Activated naive CD8-positive, alpha-beta T cell treated with anti-CD3 and anti-CD28 coated beads for 36 hours (primary cell): ENCODE results near the gene CACNA1F. TPM values are rescaled to one million over a fixed set of nuclear protein-coding genes. Genes with fewer than 3 reads are reported as not detected.
A peak's percentile ranks its signal among the peaks of the same experiment; 100 is the strongest.
"Not testable (repeated sequence)": the region's sequence is repeated elsewhere in the genome, so short reads cannot be mapped to it uniquely, and the experiment has no call there.

ENCODE experiments used
- DNase-seq: peaks from one replicate; pipeline ENCODE4 v3.0.0; 2021
- H3K27ac Mint-ChIP-seq: one replicate; pipeline ENCODE4 v1.8.0; 2022; ENCODE audit warnings: mild to moderate bottlenecking, moderate library complexity, mixed read lengths
- H3K27me3 Mint-ChIP-seq: one replicate; pipeline ENCODE4 v1.8.0; 2022; ENCODE audit warnings: mild to moderate bottlenecking, mixed read lengths
- H3K36me3 Mint-ChIP-seq: one replicate; pipeline ENCODE4 v1.8.0; 2021; ENCODE audit warnings: mild to moderate bottlenecking, mixed read lengths
- H3K4me1 Mint-ChIP-seq: one replicate; pipeline ENCODE4 v1.8.0; 2021; ENCODE audit warnings: mixed read lengths
- H3K4me3 Mint-ChIP-seq: one replicate; pipeline ENCODE4 v1.8.0; 2022; ENCODE audit warnings: mild to moderate bottlenecking, moderate library complexity, mixed read lengths
- H3K9me3 Mint-ChIP-seq: one replicate; pipeline ENCODE4 v1.8.0; 2022; ENCODE audit warnings: mixed read lengths
- total RNA-seq, 2 experiments: library from RNA; stranded (reverse); gene quantifications; one replicate each; pipeline ENCODE4 v1.2.3, GENCODE V29; 2021

CACNA1F gene
- total RNA-seq, 2 experiments from 2014 or later = 0.72 to 0.85 TPM

- DNase-seq = peak; percentile 78
- Mint-ChIP-seq H3K36me3 (peaks cover 7% of the 10 kb centered on the region), H3K4me1 (peaks cover 12% of the 10 kb centered on the region), H3K4me3 (peak within 1 kb of the TSS; percentile 90), H3K27ac (peak within 1 kb of the TSS; percentile 86), H3K9me3 (no peaks in the 10 kb centered on the region), H3K27me3 (no peaks in the 10 kb centered on the region)
Observed at GRCh38 chrX:49186125-49187027, 46.8 kb downstream of the CACNA1F start, which contains the start of gene PRICKLE3. Gene PRICKLE3 (minus strand): TSS chrX:49186373. CDS start chrX:49186297, 76 bp downstream.

GRCh38 chrX:49184294-49185281 lies 48.6 kb downstream of the CACNA1F start:
- peak; percentile 56 for DNase-seq
- Mint-ChIP-seq H3K4me1 (peaks cover 8% of the 10 kb centered on the region), H3K27ac (peak overlapping the region; percentile 86), H3K9me3 (no peaks in the 10 kb centered on the region), H3K36me3 (peaks cover 13% of the 10 kb centered on the region), H3K27me3 (no peaks in the 10 kb centered on the region), H3K4me3 (peak overlapping the region; percentile 90)

DNA sequence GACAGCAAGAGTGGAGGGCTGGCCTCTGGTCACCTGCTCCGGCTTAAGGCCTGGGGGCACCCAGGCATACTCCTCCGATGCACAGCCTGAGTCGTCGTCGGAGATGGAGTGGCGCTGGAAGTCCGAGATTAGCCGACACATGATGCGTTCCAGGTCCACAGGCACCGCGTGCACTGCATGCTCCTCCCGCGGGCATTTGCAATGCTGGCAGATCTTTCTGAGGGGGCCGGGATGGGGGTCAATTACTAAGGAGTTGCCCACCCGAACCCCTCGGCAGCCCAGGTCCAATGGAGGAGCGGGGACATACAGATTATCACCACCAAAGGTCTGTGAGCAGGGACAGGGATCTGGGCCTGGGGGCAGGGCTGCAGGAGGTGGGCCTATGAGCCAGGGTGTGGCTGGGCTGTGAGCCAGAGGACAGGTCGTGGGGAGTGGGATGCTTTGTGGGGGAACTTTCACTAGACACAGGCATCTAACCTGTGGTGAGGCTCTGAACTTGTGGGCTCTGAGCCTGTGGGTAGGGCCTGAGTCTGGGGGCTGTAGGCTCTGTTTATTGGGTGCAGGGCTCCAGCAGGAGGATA lies 49.3 kb downstream of the CACNA1F start:
- no peak overlapping the region for H3K27ac Mint-ChIP-seq
- peaks cover 8% of the 10 kb centered on the region for H3K4me1 Mint-ChIP-seq
- peak overlapping the region; percentile 90 for H3K4me3 Mint-ChIP-seq
- DNase-seq = no peak
- no peaks in the 10 kb centered on the region for H3K27me3 Mint-ChIP-seq
- no peaks in the 10 kb centered on the region for H3K9me3 Mint-ChIP-seq
- peaks cover 13% of the 10 kb centered on the region for H3K36me3 Mint-ChIP-seq

DNA sequence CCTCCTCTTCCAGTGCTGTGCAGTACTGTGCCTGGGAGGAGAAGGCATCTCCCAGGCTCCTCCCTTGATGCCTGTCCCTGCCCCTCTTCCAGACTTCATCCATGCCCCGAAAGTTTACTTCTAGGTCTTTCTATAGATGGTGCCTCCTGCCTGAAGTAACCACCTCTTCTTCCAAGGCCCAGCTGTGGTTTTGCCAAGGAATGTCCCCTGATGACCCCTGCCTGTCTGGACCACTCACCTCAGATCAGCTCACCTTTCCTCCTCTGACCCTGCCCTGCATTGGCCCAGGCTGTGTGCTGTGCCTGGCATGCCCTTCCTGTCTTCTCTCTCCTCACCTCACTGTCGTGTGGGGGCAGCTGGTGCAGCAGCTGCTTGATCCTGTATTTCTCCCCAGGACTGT lies 53.8 kb downstream of the CACNA1F start:
- Mint-ChIP-seq H3K27me3 (no peaks in the 10 kb centered on the region), H3K4me1 (peaks cover 7% of the 10 kb centered on the region), H3K4me3 (no peak overlapping the region), H3K27ac (no peak overlapping the region), H3K36me3 (peaks cover 28% of the 10 kb centered on the region), H3K9me3 (no peaks in the 10 kb centered on the region)
- DNase-seq = no peak

- peaks cover 6% of the 10 kb centered on the region for H3K4me1 Mint-ChIP-seq
Observed at GRCh38 chrX:49178537-49178936, 54.6 kb downstream of the CACNA1F start.

GRCh38 chrX:49177873-49178480 lies 55.2 kb downstream of the CACNA1F start:
- peak overlapping the region; percentile 29 for H3K4me3 Mint-ChIP-seq
- H3K9me3 Mint-ChIP-seq = no peaks in the 10 kb centered on the region
- no peak for DNase-seq
- peaks cover 27% of the 10 kb centered on the region for H3K36me3 Mint-ChIP-seq
- no peaks in the 10 kb centered on the region for H3K27me3 Mint-ChIP-seq
- H3K27ac Mint-ChIP-seq = no peak overlapping the region
- H3K4me1 Mint-ChIP-seq = peaks cover 8% of the 10 kb centered on the region

More at GRCh38 chrX:49178537-49178936, 54.6 kb downstream of the CACNA1F start:
- Mint-ChIP-seq H3K27ac (no peak overlapping the region), H3K4me3 (no peak overlapping the region), H3K27me3 (no peaks in the 10 kb centered on the region), H3K9me3 (no peaks in the 10 kb centered on the region), H3K36me3 (peaks cover 27% of the 10 kb centered on the region)
- DNase-seq = no peak

- H3K27me3 Mint-ChIP-seq = no peaks in the 10 kb centered on the region
- peaks cover 13% of the 10 kb centered on the region for H3K4me1 Mint-ChIP-seq
- H3K27ac Mint-ChIP-seq = no peak overlapping the region
- DNase-seq = no peak
- H3K36me3 Mint-ChIP-seq = peaks cover 27% of the 10 kb centered on the region
- no peaks in the 10 kb centered on the region for H3K9me3 Mint-ChIP-seq
- peak overlapping the region; percentile 29 for H3K4me3 Mint-ChIP-seq
Observed at GRCh38 chrX:49177338-49177833, 55.8 kb downstream of the CACNA1F start.

- Mint-ChIP-seq H3K27me3 (no peaks in the 10 kb centered on the region), H3K4me3 (no peak overlapping the region), H3K36me3 (peaks cover 25% of the 10 kb centered on the region), H3K27ac (no peak overlapping the region), H3K9me3 (no peaks in the 10 kb centered on the region), H3K4me1 (peaks cover 13% of the 10 kb centered on the region)
- no peak for DNase-seq
Observed at GRCh38 chrX:49176421-49177326, 56.5 kb downstream of the CACNA1F start.

- Mint-ChIP-seq H3K27ac (no peak overlapping the region), H3K4me1 (peaks cover 13% of the 10 kb centered on the region), H3K9me3 (no peaks in the 10 kb centered on the region), H3K27me3 (no peaks in the 10 kb centered on the region), H3K36me3 (peaks cover 23% of the 10 kb centered on the region), H3K4me3 (no peak overlapping the region)
- no peak for DNase-seq
Observed at GRCh38 chrX:49175435-49176274, 57.5 kb downstream of the CACNA1F start.

DNA sequence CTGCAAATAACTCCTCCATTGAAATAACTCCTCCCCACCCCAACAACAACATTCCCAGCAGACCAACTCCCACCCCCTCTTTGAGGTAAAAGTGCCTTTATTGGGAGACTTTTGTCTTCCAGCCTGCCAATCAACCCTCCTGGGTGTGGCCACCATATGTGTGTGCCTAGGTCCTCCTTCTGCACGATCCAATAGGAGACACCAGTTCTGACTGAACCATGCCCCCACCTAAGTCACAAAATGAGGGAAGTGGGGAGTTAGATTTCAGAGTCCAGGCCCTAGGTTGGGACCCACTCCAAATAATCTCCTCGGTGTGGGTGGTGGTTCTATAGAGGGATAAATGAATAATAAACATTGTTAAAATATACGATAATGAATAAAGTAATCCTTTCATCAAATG lies 58.4 kb downstream of the CACNA1F start:
- no peak overlapping the region for H3K27ac Mint-ChIP-seq
- DNase-seq = no peak
- peaks cover 13% of the 10 kb centered on the region for H3K4me1 Mint-ChIP-seq
- peaks cover 19% of the 10 kb centered on the region for H3K36me3 Mint-ChIP-seq
- H3K4me3 Mint-ChIP-seq = no peak overlapping the region
- H3K9me3 Mint-ChIP-seq = no peaks in the 10 kb centered on the region
- H3K27me3 Mint-ChIP-seq = no peaks in the 10 kb centered on the region

- H3K27ac Mint-ChIP-seq, H3K9me3 Mint-ChIP-seq, DNase-seq, H3K27me3 Mint-ChIP-seq: not testable (repeated sequence)
- Mint-ChIP-seq H3K4me1 (peaks cover 17% of the 10 kb centered on the region), H3K4me3 (peak overlapping the region; percentile 82), H3K36me3 (peaks cover 19% of the 10 kb centered on the region)
Observed at GRCh38 chrX:49173544-49173943, 59.6 kb downstream of the CACNA1F start.

DNA sequence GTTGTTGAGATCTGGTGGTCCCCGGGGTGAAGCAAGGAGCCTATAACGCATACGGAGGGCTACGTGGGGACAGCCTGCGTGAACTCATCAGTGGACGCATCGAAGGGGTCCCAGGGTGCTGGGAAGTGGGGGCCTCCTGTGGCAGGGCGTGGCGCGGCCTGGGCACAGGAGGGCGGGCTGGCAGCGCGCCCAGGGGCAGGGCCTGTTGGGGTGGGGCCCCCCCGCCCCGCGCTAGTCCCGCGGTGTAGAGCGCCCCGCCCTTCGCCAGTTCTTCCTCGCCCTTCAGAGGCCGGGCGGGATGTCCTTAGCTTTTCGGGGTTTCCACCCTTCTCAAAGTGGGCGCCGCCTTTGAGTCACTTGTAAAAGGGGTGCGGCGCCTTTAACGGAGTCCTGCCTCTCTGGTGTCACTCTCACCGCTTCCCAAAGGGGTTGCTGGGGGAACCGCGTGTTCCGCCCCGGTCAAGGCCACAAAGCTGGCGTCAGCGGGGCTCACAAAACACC lies 60.8 kb downstream of the CACNA1F start:
- peak; percentile 76 for DNase-seq
- Mint-ChIP-seq H3K4me3 (peak overlapping the region; percentile 82), H3K27me3 (no peaks in the 10 kb centered on the region), H3K9me3 (no peaks in the 10 kb centered on the region), H3K4me1 (peaks cover 21% of the 10 kb centered on the region), H3K36me3 (peaks cover 16% of the 10 kb centered on the region), H3K27ac (peak overlapping the region; percentile 87)
